ENCODE results near the gene ACBD4.

The ACBD4 gene

GRCh38 chr17:45170280-45170930 is 34.9 kb downstream of the ACBD4 start:
- H3K36me3 Mint-ChIP-seq = peaks cover 12% of the 10 kb centered on the region
- H3K9me3 Mint-ChIP-seq = no peaks in the 10 kb centered on the region
- ATAC-seq = no peak
- H3K4me1 Mint-ChIP-seq = peaks cover 18% of the 10 kb centered on the region
- peak overlapping the region; percentile 87 for H3K27ac Mint-ChIP-seq
- H3K4me3 Mint-ChIP-seq = no peak overlapping the region
- no peaks in the 10 kb centered on the region for H3K27me3 Mint-ChIP-seq

GRCh38 chr17:45170931-45171337 is 35.4 kb downstream of the ACBD4 start:
- ATAC-seq = no peak
- no peaks in the 10 kb centered on the region for H3K9me3 Mint-ChIP-seq
- no peak overlapping the region for H3K4me3 Mint-ChIP-seq
- no peaks in the 10 kb centered on the region for H3K27me3 Mint-ChIP-seq
- peaks cover 11% of the 10 kb centered on the region for H3K36me3 Mint-ChIP-seq
- peak overlapping the region; percentile 87 for H3K27ac Mint-ChIP-seq
- peaks cover 18% of the 10 kb centered on the region for H3K4me1 Mint-ChIP-seq

- peaks cover 11% of the 10 kb centered on the region for H3K36me3 Mint-ChIP-seq
- peak overlapping the region; percentile 87 for H3K27ac Mint-ChIP-seq
- H3K4me1 Mint-ChIP-seq = peaks cover 18% of the 10 kb centered on the region
- H3K9me3 Mint-ChIP-seq = no peaks in the 10 kb centered on the region
- H3K27me3 Mint-ChIP-seq = no peaks in the 10 kb centered on the region
- no peak overlapping the region for H3K4me3 Mint-ChIP-seq
- no peak for ATAC-seq
These were observed 36.1 kb downstream of the ACBD4 start for GRCh38 chr17:45171338-45172231.

- peaks cover 11% of the 10 kb centered on the region for H3K36me3 Mint-ChIP-seq
- peaks cover 18% of the 10 kb centered on the region for H3K4me1 Mint-ChIP-seq
- H3K27ac Mint-ChIP-seq = peak overlapping the region; percentile 87
- no peak for ATAC-seq
- no peaks in the 10 kb centered on the region for H3K9me3 Mint-ChIP-seq
- H3K4me3 Mint-ChIP-seq = peak overlapping the region; percentile 76
- H3K27me3 Mint-ChIP-seq = no peaks in the 10 kb centered on the region
These were observed 36.7 kb downstream of the ACBD4 start for GRCh38 chr17:45172232-45172540.

- peak overlapping the region; percentile 87 for H3K27ac Mint-ChIP-seq
- H3K9me3 Mint-ChIP-seq = no peaks in the 10 kb centered on the region
- peaks cover 11% of the 10 kb centered on the region for H3K36me3 Mint-ChIP-seq
- peak overlapping the region; percentile 76 for H3K4me3 Mint-ChIP-seq
- H3K27me3 Mint-ChIP-seq = no peaks in the 10 kb centered on the region
- peaks cover 18% of the 10 kb centered on the region for H3K4me1 Mint-ChIP-seq
- ATAC-seq = peak; percentile 80
These were observed 37.2 kb downstream of the ACBD4 start for GRCh38 chr17:45172541-45173286.

- Mint-ChIP-seq H3K4me3 (no peak overlapping the region), H3K9me3 (no peaks in the 10 kb centered on the region), H3K27ac (no peak overlapping the region), H3K4me1 (peaks cover 18% of the 10 kb centered on the region), H3K27me3 (no peaks in the 10 kb centered on the region), H3K36me3 (no peaks in the 10 kb centered on the region)
- ATAC-seq = no peak
These were observed 40.2 kb downstream of the ACBD4 start for GRCh38 chr17:45175759-45176115.

GRCh38 chr17:45177563-45177962 is 42.1 kb downstream of the ACBD4 start:
- ATAC-seq = no peak
- Mint-ChIP-seq H3K4me1 (peaks cover 18% of the 10 kb centered on the region), H3K27me3 (no peaks in the 10 kb centered on the region), H3K36me3 (no peaks in the 10 kb centered on the region), H3K4me3 (no peak overlapping the region), H3K9me3 (no peaks in the 10 kb centered on the region), H3K27ac (no peak overlapping the region)

GRCh38 chr17:45184144-45184543 is 48.7 kb downstream of the ACBD4 start:
- Mint-ChIP-seq H3K9me3 (no peaks in the 10 kb centered on the region), H3K27ac (no peak overlapping the region), H3K27me3 (no peaks in the 10 kb centered on the region), H3K36me3 (no peaks in the 10 kb centered on the region), H3K4me3 (no peak overlapping the region), H3K4me1 (peaks cover 9% of the 10 kb centered on the region)
- ATAC-seq = no peak

- no peak overlapping the region for H3K4me3 Mint-ChIP-seq
These were observed 51.4 kb downstream of the ACBD4 start for GRCh38 chr17:45186801-45187354.

GRCh38 chr17:45189009-45189408 is 53.5 kb downstream of the ACBD4 start:
- no peaks in the 10 kb centered on the region for H3K36me3 Mint-ChIP-seq

More at GRCh38 chr17:45186801-45187354, 51.4 kb downstream of the ACBD4 start:
- Mint-ChIP-seq H3K9me3 (no peaks in the 10 kb centered on the region), H3K4me1 (peaks cover 8% of the 10 kb centered on the region), H3K36me3 (no peaks in the 10 kb centered on the region), H3K27ac (no peak overlapping the region), H3K27me3 (no peaks in the 10 kb centered on the region)
- no peak for ATAC-seq

GRCh38 chr17:45190503-45191255 is 55.2 kb downstream of the ACBD4 start:
- Mint-ChIP-seq H3K4me1 (no peaks in the 10 kb centered on the region), H3K36me3 (no peaks in the 10 kb centered on the region), H3K4me3 (no peak overlapping the region), H3K9me3 (no peaks in the 10 kb centered on the region), H3K27ac (no peak overlapping the region), H3K27me3 (no peaks in the 10 kb centered on the region)
- no peak for ATAC-seq

More at GRCh38 chr17:45189009-45189408, 53.5 kb downstream of the ACBD4 start:
- Mint-ChIP-seq H3K27ac (no peak overlapping the region), H3K4me1 (no peaks in the 10 kb centered on the region), H3K4me3 (no peak overlapping the region), H3K9me3 (no peaks in the 10 kb centered on the region), H3K27me3 (no peaks in the 10 kb centered on the region)
- no peak for ATAC-seq

Measured in stimulated activated memory B cell treated with anti-CD40 and anti-IgM and Interleukin-4, amounts not matched to agents 10 μg/mL and 1 μg/mL and 100 μg/mL, for 72 hours (primary cell).